ENCODE data around the gene MAT2A. TPM values are rescaled to one million over a fixed set of nuclear protein-coding genes. Genes with fewer than 3 reads are reported as not detected.

Gene MAT2A
- total RNA-seq, 1 donor = 124 TPM

- H3K4me3 ChIP-seq (ENCODE audit: low read depth, low read length) = no peak overlapping the region
- TF ChIP-seq CTCF (IDR thresholded peaks at IDR 0.05; ENCODE audit: insufficient read depth, low read depth, low read length) = no peak
- DNase-seq (ENCODE audit: low read depth) = no peak
Measured at GRCh38 chr2:85534881-85535280, 4.1 kb upstream of the MAT2A start.

GRCh38 chr2:85536479-85536878, 2.5 kb upstream of the MAT2A start:
- no peak for TF ChIP-seq CTCF (IDR thresholded peaks at IDR 0.05; ENCODE audit: insufficient read depth, low read depth, low read length)
- peak; percentile 77 for DNase-seq (ENCODE audit: low read depth)
- H3K4me3 ChIP-seq (ENCODE audit: low read depth, low read length) = no peak overlapping the region

- peak; percentile 64 for DNase-seq (ENCODE audit: low read depth)
- TF ChIP-seq CTCF (IDR thresholded peaks at IDR 0.05; ENCODE audit: insufficient read depth, low read depth, low read length) = no peak
- H3K4me3 ChIP-seq (ENCODE audit: low read depth, low read length) = peak overlapping the region; percentile 80
Measured at GRCh38 chr2:85537600-85538506, 1.1 kb upstream of the MAT2A start.

- no peak for TF ChIP-seq CTCF (IDR thresholded peaks at IDR 0.05; ENCODE audit: insufficient read depth, low read depth, low read length)
- peak; percentile 58 for DNase-seq (ENCODE audit: low read depth)
- H3K4me3 ChIP-seq (ENCODE audit: low read depth, low read length) = peak overlapping the region; percentile 80
Measured at GRCh38 chr2:85539361-85540132, 579 bp downstream of the MAT2A start.

- DNase-seq (ENCODE audit: low read depth) = peak; percentile 58
- TF ChIP-seq CTCF (IDR thresholded peaks at IDR 0.05; ENCODE audit: insufficient read depth, low read depth, low read length) = no peak
- H3K4me3 ChIP-seq (ENCODE audit: low read depth, low read length) = peak overlapping the region; percentile 80
Measured at GRCh38 chr2:85540133-85540648, 1.2 kb downstream of the MAT2A start.

DNA sequence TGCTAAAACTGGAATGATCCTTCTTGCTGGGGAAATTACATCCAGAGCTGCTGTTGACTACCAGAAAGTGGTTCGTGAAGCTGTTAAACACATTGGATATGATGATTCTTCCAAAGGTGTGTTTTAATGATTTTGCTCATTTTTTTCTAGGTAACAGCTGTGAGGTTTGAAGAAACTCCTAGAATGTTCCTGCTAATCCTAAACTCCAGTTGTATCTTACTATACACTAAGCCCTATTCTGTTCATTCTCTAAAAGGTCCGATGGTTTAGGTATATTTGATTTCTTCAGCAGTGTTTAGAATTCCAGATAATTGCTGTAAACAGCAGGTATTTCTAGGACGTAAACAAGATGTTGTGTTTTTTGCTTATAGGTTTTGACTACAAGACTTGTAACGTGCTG, 2.3 kb downstream of the MAT2A start:
- no peak for DNase-seq (ENCODE audit: low read depth)
- peak overlapping the region; percentile 80 for H3K4me3 ChIP-seq (ENCODE audit: low read depth, low read length)
- no peak for TF ChIP-seq CTCF (IDR thresholded peaks at IDR 0.05; ENCODE audit: insufficient read depth, low read depth, low read length)

All from fibroblast of villous mesenchyme (primary cell).